Suppressor macrophage treated with lipopolysaccharide for 1 hour (primary cell): Measurements from ENCODE around the gene GAS2L2.
"Not testable (repeated sequence)": the region's sequence is repeated elsewhere in the genome, so short reads cannot be mapped to it uniquely, and the experiment has no call there.

Source experiments
- DNase-seq, 3 donors: peaks; one replicate each; pipeline ENCODE4 v3.0.0-alpha.2; 2020 to 2022

GAS2L2 gene

GRCh38 chr17:35726127-35726952 is 26.7 kb downstream of the GAS2L2 start:
- DNase-seq, result no peak

- no peak for DNase-seq
Measured at GRCh38 chr17:35725802-35726126, 27.3 kb downstream of the GAS2L2 start.

GRCh38 chr17:35725058-35725457 is 28.0 kb downstream of the GAS2L2 start:
- DNase-seq, result no peak

GRCh38 chr17:35723735-35724134 is 29.3 kb downstream of the GAS2L2 start:
- DNase-seq, result no peak

- no peak for DNase-seq
Measured at GRCh38 chr17:35717475-35717874, 35.6 kb downstream of the GAS2L2 start.

- no peak for DNase-seq
Measured at GRCh38 chr17:35716897-35717465, 36.1 kb downstream of the GAS2L2 start.

- no peak for DNase-seq
Measured at GRCh38 chr17:35716173-35716572, 36.9 kb downstream of the GAS2L2 start.

GRCh38 chr17:35715416-35715815 is 37.6 kb downstream of the GAS2L2 start:
- no peak for DNase-seq

GRCh38 chr17:35714988-35715387 is 38.1 kb downstream of the GAS2L2 start:
- no peak for DNase-seq

- DNase-seq, result no peak
Measured at GRCh38 chr17:35713069-35713728, 39.8 kb downstream of the GAS2L2 start.

GRCh38 chr17:35710950-35711349 is 42.1 kb downstream of the GAS2L2 start:
- DNase-seq, result no peak

GRCh38 chr17:35709874-35710273 is 43.2 kb downstream of the GAS2L2 start:
- DNase-seq, result no peak

GRCh38 chr17:35708951-35709350 is 44.1 kb downstream of the GAS2L2 start:
- DNase-seq, result no peak

GRCh38 chr17:35708149-35708548 is 44.9 kb downstream of the GAS2L2 start:
- peak; percentile 43 to 53 (median 47) for DNase-seq

GRCh38 chr17:35705705-35706104 is 47.3 kb downstream of the GAS2L2 start:
- DNase-seq, result no peak

- DNase-seq, result no peak
Measured at GRCh38 chr17:35705230-35705629, 47.8 kb downstream of the GAS2L2 start.

- not testable (repeated sequence) for DNase-seq
Measured at GRCh38 chr17:35703308-35703707, 49.7 kb downstream of the GAS2L2 start.

GRCh38 chr17:35701491-35701890 is 51.5 kb downstream of the GAS2L2 start:
- DNase-seq, result no peak

GRCh38 chr17:35700150-35700549 is 52.9 kb downstream of the GAS2L2 start:
- DNase-seq, result no peak

GRCh38 chr17:35698800-35699199 is 54.2 kb downstream of the GAS2L2 start:
- no peak for DNase-seq

GRCh38 chr17:35695613-35696012 is 57.4 kb downstream of the GAS2L2 start:
- no peak for DNase-seq

GRCh38 chr17:35694906-35695305 is 58.1 kb downstream of the GAS2L2 start:
- no peak for DNase-seq
